H1 (cell line): ENCODE results near the gene CAMTA1.

Source experiments
- BRCA1 ChIP-seq: IDR thresholded peaks from 2 replicates; pipeline ENCODE4 v1.6.1; 2012; ENCODE audit warnings: low read depth, low read length, improper control_type of control experiment
- CEBPB ChIP-seq: IDR thresholded peaks from 2 replicates; pipeline ENCODE4 v1.6.1; 2012; ENCODE audit warnings: low read depth, low read length
- EZH2 ChIP-seq: fragments of 200-600 bp; sonication (generic); IDR thresholded peaks from 2 replicates; pipeline ENCODE4 v1.7.1; 2012; ENCODE audit warnings: low read depth, mild to moderate bottlenecking, moderate library complexity, low read length, inconsistent platforms; ENCODE audit not compliant: severe bottlenecking
- HDAC6 ChIP-seq: IDR thresholded peaks from one replicate; pipeline ENCODE4 v1.7.1; 2012; ENCODE audit warnings: low read depth, mild to moderate bottlenecking, inconsistent platforms, low read length, moderate library complexity
- MAFK ChIP-seq: IDR thresholded peaks from 2 replicates; pipeline ENCODE4 v1.6.1; 2012; ENCODE audit warnings: low read depth, mild to moderate bottlenecking, improper control_type of control experiment, low read length
- POLR2A ChIP-seq, 2 experiments: IDR thresholded peaks; 1 replicate in 1 of 2; 2 replicates in 1 of 2; pipeline ENCODE4 v1.6.1; 2011; ENCODE audit warnings: low read depth in 2 of 2, low read length in 2 of 2, mild to moderate bottlenecking in 2 of 2; ENCODE audit errors: control extremely low read depth in 1 of 2
- POLR2AphosphoS5 ChIP-seq: IDR thresholded peaks from 2 replicates; pipeline ENCODE4 v1.6.1; 2011; ENCODE audit warnings: low read depth, low read length
- RAD21 ChIP-seq, 2 experiments: IDR thresholded peaks in 1 of 2; conservative IDR thresholded peaks in 1 of 2; 2 replicates each; pipeline ENCODE4 v1.6.1; 2011; ENCODE audit warnings: low read depth in 2 of 2, low read length in 2 of 2, improper control_type of control experiment in 1 of 2, inconsistent platforms in 1 of 2, mild to moderate bottlenecking in 1 of 2, moderate library complexity in 1 of 2
- RBBP5 ChIP-seq: IDR thresholded peaks from 2 replicates; pipeline ENCODE4 v1.7.1; 2012; ENCODE audit warnings: low read depth, mild to moderate bottlenecking, inconsistent platforms, low read length, moderate library complexity, borderline replicate concordance
- SIX5 ChIP-seq: IDR thresholded peaks from 2 replicates; pipeline ENCODE4 v1.6.1; 2011; ENCODE audit warnings: mild to moderate bottlenecking, low read depth, low read length
- TCF12 ChIP-seq: IDR thresholded peaks from 2 replicates; pipeline ENCODE4 v1.6.1; 2011; ENCODE audit warnings: low read depth, mild to moderate bottlenecking, low read length
- TEAD4 ChIP-seq: IDR thresholded peaks from 2 replicates; pipeline ENCODE4 v1.6.1; 2012; ENCODE audit warnings: low read depth, low read length, inconsistent platforms, mixed read lengths
- TF ChIP-seq, protein P1 (sequence below), 3 experiments: IDR thresholded peaks; 1 replicate in 2 of 3; 2 replicates in 1 of 3; pipeline versions ENCODE4 v1.5.1 to v1.6.1; 2011; ENCODE audit warnings: low read length in 3 of 3, mild to moderate bottlenecking in 3 of 3, inconsistent platforms in 2 of 3, low read depth in 1 of 3, moderate library complexity in 1 of 3; ENCODE audit not compliant: insufficient read depth in 1 of 3; ENCODE audit errors: control extremely low read depth in 1 of 3
- TF ChIP-seq, protein P2 (sequence below): IDR thresholded peaks from 2 replicates; pipeline ENCODE4 v1.6.1; 2011; ENCODE audit warnings: low read depth, mild to moderate bottlenecking, low read length; ENCODE audit not compliant: insufficient read depth

- TF ChIP-seq TCF12 (no peak), SIX5 (no peak), HDAC6 (no peak), MAFK (no peak), POLR2AphosphoS5 (no peak), RAD21 (IDR thresholded peaks at IDR 0.05 in 1 of 2, conservative IDR thresholded peaks at IDR 0.05 in 1 of 2; ENCODE audit: low read depth in 2 of 2, low read length in 2 of 2) (no peak), CEBPB (no peak), TEAD4 (no peak), EZH2 (no peak), POLR2A (IDR thresholded peaks at IDR 0.05; ENCODE audit: control extremely low read depth in 1 of 2, low read depth in 2 of 2, low read length in 2 of 2) (no peak), RBBP5 (no peak), BRCA1 (no peak)
- TF ChIP-seq, protein P1, sequence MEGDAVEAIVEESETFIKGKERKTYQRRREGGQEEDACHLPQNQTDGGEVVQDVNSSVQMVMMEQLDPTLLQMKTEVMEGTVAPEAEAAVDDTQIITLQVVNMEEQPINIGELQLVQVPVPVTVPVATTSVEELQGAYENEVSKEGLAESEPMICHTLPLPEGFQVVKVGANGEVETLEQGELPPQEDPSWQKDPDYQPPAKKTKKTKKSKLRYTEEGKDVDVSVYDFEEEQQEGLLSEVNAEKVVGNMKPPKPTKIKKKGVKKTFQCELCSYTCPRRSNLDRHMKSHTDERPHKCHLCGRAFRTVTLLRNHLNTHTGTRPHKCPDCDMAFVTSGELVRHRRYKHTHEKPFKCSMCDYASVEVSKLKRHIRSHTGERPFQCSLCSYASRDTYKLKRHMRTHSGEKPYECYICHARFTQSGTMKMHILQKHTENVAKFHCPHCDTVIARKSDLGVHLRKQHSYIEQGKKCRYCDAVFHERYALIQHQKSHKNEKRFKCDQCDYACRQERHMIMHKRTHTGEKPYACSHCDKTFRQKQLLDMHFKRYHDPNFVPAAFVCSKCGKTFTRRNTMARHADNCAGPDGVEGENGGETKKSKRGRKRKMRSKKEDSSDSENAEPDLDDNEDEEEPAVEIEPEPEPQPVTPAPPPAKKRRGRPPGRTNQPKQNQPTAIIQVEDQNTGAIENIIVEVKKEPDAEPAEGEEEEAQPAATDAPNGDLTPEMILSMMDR (IDR thresholded peaks at IDR 0.05; ENCODE audit: control extremely low read depth in 1 of 3, insufficient read depth in 1 of 3, low read depth in 1 of 3, low read length in 3 of 3): no peak
- TF ChIP-seq, protein P2, sequence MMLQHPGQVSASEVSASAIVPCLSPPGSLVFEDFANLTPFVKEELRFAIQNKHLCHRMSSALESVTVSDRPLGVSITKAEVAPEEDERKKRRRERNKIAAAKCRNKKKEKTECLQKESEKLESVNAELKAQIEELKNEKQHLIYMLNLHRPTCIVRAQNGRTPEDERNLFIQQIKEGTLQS: no peak
These were observed 896.1 kb downstream of the CAMTA1 start for GRCh38 chr1:7681401-7681800.
